K562 (cell line): Measurements from ENCODE around the gene SMAP2. TPM values are rescaled to one million over a fixed set of nuclear protein-coding genes. Genes with fewer than 3 reads are reported as not detected.

Experiments
- BACH1 ChIP-seq: fragments of 200-800 bp; sonication (Bioruptor generic); IDR thresholded peaks from 2 replicates; pipeline ENCODE4 v1.6.1; 2016; ENCODE audit warnings: missing genetic modification characterization, missing compliant biosample characterization
- HNRNPLL ChIP-seq: fragments of 200-400 bp; formaldehyde crosslinking; IDR thresholded peaks from 2 replicates; pipeline ENCODE4 v1.6.1; 2017; ENCODE audit warnings: low read length, low read depth, mild to moderate bottlenecking; ENCODE audit not compliant: poor library complexity, severe bottlenecking
- KLF16 ChIP-seq: IDR thresholded peaks from 2 replicates; pipeline ENCODE4 v1.6.1; 2016; ENCODE audit warnings: antibody characterized with exemption
- MTA3 ChIP-seq: fragments of 450-650 bp; formaldehyde crosslinking; IDR thresholded peaks from 2 replicates; pipeline ENCODE4 v1.6.1; 2017; ENCODE audit warnings: mild to moderate bottlenecking, borderline replicate concordance
- POLR2H ChIP-seq: IDR thresholded peaks from 2 replicates; pipeline ENCODE4 v1.6.1; 2016; ENCODE audit warnings: missing genetic modification characterization, low read depth, mild to moderate bottlenecking, control low read depth, missing compliant biosample characterization, moderate library complexity
- SIX5 ChIP-seq, 2 experiments: IDR thresholded peaks; 2 replicates each; pipeline ENCODE4 v1.6.1; 2011; ENCODE audit warnings: low read length in 2 of 2, borderline replicate concordance in 1 of 2, low read depth in 1 of 2, mild to moderate bottlenecking in 1 of 2, moderate library complexity in 1 of 2; ENCODE audit not compliant: insufficient read depth in 1 of 2
- ZNF384 ChIP-seq: IDR thresholded peaks from 2 replicates; pipeline ENCODE4 v1.6.1; 2012; ENCODE audit warnings: low read depth, low read length, improper control_type of control experiment
- polyA plus RNA-seq, 8 experiments: library from polyadenylated mRNA; depleted of rRNA in 4 of 8; stranded (reverse) in 5 of 8; unstranded in 3 of 8; fragments of >200 nt; fragmentation: Nextera tagmentation in 2 of 8; fragmentation: Illumina TruSeq in 1 of 8; extraction: Ambion mirVana in 2 of 8; extraction: Trizol in 1 of 8; gene quantifications; 2 replicates each; pipeline versions ENCODE4 v1.2.1 to v1.2.3, GENCODE V29; 2011 to 2014; ENCODE audit warnings: inconsistent platforms in 1 of 8, missing spikeins in 1 of 8
- total RNA-seq, 7 experiments: library from RNA; depleted of rRNA in 6 of 7; stranded (reverse); fragments of >200 nt in 6 of 7; fragmentation: Illumina TruSeq in 2 of 7; extraction: Trizol in 2 of 7; gene quantifications; 2 replicates each; pipeline versions ENCODE4 v1.2.1 to v1.2.3, GENCODE V29; 2011 to 2021; ENCODE audit warnings: low replicate concordance in 1 of 7
- TF ChIP-seq, protein P1 (sequence below): fragments of 200-800 bp; sonication (Bioruptor generic); IDR thresholded peaks from 2 replicates; pipeline ENCODE4 v1.6.1; 2017; ENCODE audit warnings: missing genetic modification characterization, missing compliant biosample characterization
- TF ChIP-seq, protein P2 (sequence below): sonication (generic); formaldehyde crosslinking; IDR thresholded peaks from 2 replicates; pipeline ENCODE4 v1.8.0; 2023; ENCODE audit warnings: mild to moderate bottlenecking, missing genetic modification reagents
- TF ChIP-seq, protein P3 (sequence below): fragments of 250-450 bp; sonication (Bioruptor Pico); IDR thresholded peaks from 2 replicates; pipeline ENCODE4 v1.8.0; 2021; ENCODE audit warnings: moderate library complexity, mild to moderate bottlenecking, inconsistent platforms
- TF ChIP-seq, protein P4 (sequence below), 2 experiments: fragments of 450-650 bp in 1 of 2; IDR thresholded peaks; 2 replicates each; pipeline ENCODE4 v1.6.1; 2011 to 2017; ENCODE audit warnings: low read depth in 2 of 2, antibody characterized with exemption in 1 of 2, borderline replicate concordance in 1 of 2, low read length in 1 of 2, mild to moderate bottlenecking in 1 of 2, mixed read lengths in 1 of 2; ENCODE audit not compliant: control insufficient read depth in 1 of 2
- TF ChIP-seq, protein P5 (sequence below): fragments of 450-650 bp; IDR thresholded peaks from 2 replicates; pipeline ENCODE4 v1.6.1; 2018; ENCODE audit not compliant: partially characterized antibody

The SMAP2 gene
- total and polyA plus RNA-seq, 9 of the 15 experiments (the other 6 are each of a cell fraction or from before 2014, with no cell fraction given), result 38.7 to 212 (median 94.1) TPM

DNA sequence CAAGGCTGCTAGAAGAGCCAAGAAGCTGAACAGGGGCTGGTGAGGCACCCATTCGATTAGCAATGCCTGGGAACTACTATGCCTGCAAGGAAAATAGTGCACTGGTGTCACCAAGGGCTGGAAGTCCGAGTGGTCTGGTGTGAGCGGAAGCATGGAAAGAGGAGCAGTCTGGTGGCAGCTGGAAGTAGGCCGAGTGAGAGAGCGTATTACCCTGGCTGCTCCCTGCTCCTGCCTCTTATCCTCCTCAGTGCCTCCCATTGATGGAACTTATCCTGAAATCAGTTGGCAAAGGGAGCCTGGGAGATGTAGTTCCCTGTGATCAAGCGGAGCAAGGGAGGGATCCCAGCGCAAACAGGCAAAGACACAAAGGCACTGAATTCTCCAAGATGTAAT, 9.6 kb downstream of the SMAP2 start (continued):
- TF ChIP-seq, protein P1, sequence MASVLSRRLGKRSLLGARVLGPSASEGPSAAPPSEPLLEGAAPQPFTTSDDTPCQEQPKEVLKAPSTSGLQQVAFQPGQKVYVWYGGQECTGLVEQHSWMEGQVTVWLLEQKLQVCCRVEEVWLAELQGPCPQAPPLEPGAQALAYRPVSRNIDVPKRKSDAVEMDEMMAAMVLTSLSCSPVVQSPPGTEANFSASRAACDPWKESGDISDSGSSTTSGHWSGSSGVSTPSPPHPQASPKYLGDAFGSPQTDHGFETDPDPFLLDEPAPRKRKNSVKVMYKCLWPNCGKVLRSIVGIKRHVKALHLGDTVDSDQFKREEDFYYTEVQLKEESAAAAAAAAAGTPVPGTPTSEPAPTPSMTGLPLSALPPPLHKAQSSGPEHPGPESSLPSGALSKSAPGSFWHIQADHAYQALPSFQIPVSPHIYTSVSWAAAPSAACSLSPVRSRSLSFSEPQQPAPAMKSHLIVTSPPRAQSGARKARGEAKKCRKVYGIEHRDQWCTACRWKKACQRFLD (CRISPR knock-in tag), result 0 out of 2 replicates have a peak, but pooled peaks have one; percentile 13
- TF ChIP-seq HNRNPLL (peak; percentile 49), SIX5 (IDR thresholded peaks at IDR 0.05; ENCODE audit: borderline replicate concordance in 1 of 2, insufficient read depth in 1 of 2, low read depth in 1 of 2, low read length in 2 of 2) (peak; percentile 50 to 70; a peak in 3 of 4 replicates), BACH1 (tag) (no peak), MTA3 (peak; percentile 12; the same call in 1 of the 2 replicates), ZNF384 (no peak), POLR2H (tag) (peak; percentile 35), KLF16 (no peak)
- TF ChIP-seq, protein P2, sequence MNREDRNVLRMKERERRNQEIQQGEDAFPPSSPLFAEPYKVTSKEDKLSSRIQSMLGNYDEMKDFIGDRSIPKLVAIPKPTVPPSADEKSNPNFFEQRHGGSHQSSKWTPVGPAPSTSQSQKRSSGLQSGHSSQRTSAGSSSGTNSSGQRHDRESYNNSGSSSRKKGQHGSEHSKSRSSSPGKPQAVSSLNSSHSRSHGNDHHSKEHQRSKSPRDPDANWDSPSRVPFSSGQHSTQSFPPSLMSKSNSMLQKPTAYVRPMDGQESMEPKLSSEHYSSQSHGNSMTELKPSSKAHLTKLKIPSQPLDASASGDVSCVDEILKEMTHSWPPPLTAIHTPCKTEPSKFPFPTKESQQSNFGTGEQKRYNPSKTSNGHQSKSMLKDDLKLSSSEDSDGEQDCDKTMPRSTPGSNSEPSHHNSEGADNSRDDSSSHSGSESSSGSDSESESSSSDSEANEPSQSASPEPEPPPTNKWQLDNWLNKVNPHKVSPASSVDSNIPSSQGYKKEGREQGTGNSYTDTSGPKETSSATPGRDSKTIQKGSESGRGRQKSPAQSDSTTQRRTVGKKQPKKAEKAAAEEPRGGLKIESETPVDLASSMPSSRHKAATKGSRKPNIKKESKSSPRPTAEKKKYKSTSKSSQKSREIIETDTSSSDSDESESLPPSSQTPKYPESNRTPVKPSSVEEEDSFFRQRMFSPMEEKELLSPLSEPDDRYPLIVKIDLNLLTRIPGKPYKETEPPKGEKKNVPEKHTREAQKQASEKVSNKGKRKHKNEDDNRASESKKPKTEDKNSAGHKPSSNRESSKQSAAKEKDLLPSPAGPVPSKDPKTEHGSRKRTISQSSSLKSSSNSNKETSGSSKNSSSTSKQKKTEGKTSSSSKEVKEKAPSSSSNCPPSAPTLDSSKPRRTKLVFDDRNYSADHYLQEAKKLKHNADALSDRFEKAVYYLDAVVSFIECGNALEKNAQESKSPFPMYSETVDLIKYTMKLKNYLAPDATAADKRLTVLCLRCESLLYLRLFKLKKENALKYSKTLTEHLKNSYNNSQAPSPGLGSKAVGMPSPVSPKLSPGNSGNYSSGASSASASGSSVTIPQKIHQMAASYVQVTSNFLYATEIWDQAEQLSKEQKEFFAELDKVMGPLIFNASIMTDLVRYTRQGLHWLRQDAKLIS (CRISPR knock-in tag), result 0 out of 2 replicates have a peak, but pooled peaks have one; percentile 36
- TF ChIP-seq, protein P3, sequence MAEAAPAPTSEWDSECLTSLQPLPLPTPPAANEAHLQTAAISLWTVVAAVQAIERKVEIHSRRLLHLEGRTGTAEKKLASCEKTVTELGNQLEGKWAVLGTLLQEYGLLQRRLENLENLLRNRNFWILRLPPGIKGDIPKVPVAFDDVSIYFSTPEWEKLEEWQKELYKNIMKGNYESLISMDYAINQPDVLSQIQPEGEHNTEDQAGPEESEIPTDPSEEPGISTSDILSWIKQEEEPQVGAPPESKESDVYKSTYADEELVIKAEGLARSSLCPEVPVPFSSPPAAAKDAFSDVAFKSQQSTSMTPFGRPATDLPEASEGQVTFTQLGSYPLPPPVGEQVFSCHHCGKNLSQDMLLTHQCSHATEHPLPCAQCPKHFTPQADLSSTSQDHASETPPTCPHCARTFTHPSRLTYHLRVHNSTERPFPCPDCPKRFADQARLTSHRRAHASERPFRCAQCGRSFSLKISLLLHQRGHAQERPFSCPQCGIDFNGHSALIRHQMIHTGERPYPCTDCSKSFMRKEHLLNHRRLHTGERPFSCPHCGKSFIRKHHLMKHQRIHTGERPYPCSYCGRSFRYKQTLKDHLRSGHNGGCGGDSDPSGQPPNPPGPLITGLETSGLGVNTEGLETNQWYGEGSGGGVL (CRISPR knock-in tag), result no peak
- TF ChIP-seq, protein P4, sequence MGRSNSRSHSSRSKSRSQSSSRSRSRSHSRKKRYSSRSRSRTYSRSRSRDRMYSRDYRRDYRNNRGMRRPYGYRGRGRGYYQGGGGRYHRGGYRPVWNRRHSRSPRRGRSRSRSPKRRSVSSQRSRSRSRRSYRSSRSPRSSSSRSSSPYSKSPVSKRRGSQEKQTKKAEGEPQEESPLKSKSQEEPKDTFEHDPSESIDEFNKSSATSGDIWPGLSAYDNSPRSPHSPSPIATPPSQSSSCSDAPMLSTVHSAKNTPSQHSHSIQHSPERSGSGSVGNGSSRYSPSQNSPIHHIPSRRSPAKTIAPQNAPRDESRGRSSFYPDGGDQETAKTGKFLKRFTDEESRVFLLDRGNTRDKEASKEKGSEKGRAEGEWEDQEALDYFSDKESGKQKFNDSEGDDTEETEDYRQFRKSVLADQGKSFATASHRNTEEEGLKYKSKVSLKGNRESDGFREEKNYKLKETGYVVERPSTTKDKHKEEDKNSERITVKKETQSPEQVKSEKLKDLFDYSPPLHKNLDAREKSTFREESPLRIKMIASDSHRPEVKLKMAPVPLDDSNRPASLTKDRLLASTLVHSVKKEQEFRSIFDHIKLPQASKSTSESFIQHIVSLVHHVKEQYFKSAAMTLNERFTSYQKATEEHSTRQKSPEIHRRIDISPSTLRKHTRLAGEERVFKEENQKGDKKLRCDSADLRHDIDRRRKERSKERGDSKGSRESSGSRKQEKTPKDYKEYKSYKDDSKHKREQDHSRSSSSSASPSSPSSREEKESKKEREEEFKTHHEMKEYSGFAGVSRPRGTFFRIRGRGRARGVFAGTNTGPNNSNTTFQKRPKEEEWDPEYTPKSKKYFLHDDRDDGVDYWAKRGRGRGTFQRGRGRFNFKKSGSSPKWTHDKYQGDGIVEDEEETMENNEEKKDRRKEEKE (IDR thresholded peaks at IDR 0.05; ENCODE audit: borderline replicate concordance in 1 of 2, control insufficient read depth in 1 of 2, low read depth in 2 of 2, low read length in 1 of 2), result no peak
- TF ChIP-seq, protein P5, sequence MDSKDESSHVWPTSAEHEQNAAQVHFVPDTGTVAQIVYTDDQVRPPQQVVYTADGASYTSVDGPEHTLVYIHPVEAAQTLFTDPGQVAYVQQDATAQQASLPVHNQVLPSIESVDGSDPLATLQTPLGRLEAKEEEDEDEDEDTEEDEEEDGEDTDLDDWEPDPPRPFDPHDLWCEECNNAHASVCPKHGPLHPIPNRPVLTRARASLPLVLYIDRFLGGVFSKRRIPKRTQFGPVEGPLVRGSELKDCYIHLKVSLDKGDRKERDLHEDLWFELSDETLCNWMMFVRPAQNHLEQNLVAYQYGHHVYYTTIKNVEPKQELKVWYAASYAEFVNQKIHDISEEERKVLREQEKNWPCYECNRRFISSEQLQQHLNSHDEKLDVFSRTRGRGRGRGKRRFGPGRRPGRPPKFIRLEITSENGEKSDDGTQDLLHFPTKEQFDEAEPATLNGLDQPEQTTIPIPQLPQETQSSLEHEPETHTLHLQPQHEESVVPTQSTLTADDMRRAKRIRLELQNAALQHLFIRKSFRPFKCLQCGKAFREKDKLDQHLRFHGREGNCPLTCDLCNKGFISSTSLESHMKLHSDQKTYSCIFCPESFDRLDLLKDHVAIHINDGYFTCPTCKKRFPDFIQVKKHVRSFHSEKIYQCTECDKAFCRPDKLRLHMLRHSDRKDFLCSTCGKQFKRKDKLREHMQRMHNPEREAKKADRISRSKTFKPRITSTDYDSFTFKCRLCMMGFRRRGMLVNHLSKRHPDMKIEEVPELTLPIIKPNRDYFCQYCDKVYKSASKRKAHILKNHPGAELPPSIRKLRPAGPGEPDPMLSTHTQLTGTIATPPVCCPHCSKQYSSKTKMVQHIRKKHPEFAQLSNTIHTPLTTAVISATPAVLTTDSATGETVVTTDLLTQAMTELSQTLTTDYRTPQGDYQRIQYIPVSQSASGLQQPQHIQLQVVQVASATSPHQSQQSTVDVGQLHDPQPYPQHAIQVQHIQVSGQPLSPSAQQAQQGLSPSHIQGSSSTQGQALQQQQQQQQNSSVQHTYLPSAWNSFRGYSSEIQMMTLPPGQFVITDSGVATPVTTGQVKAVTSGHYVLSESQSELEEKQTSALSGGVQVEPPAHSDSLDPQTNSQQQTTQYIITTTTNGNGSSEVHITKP, result peak; percentile 54
